ENCODE results near the gene RXFP2.

Gene RXFP2

GRCh38 chr13:31797154-31797775, 57.9 kb downstream of the RXFP2 start:
- Histone ChIP-seq H3K4me3 (ENCODE audit: low read length) (no peak overlapping the region), H3K9me3 (ENCODE audit: insufficient read depth, low read depth, low read length) (no peaks in the 10 kb centered on the region), H3K36me3 (ENCODE audit: insufficient read depth, low read length) (no peaks in the 10 kb centered on the region), H3K27ac (ENCODE audit: low read depth, low read length) (no peak overlapping the region), H3K4me1 (ENCODE audit: insufficient read depth, low read length) (no peaks in the 10 kb centered on the region), H3K27me3 (ENCODE audit: insufficient read depth, low read length) (no peaks in the 10 kb centered on the region), H3K9ac (ENCODE audit: low read depth, low read length) (no peak overlapping the region)
- 53% methylated on average over 4 of the region's 7 CpGs for WGBS

- H3K9me3 ChIP-seq (ENCODE audit: insufficient read depth, low read depth, low read length): no peaks in the 10 kb centered on the region
- no peaks in the 10 kb centered on the region for H3K4me1 ChIP-seq (ENCODE audit: insufficient read depth, low read length)
- 89% methylated on average over 4 of the region's 4 CpGs for WGBS
- H3K27ac ChIP-seq (ENCODE audit: low read depth, low read length): no peak overlapping the region
- H3K27me3 ChIP-seq (ENCODE audit: insufficient read depth, low read length): no peaks in the 10 kb centered on the region
- no peak overlapping the region for H3K9ac ChIP-seq (ENCODE audit: low read depth, low read length)
- no peaks in the 10 kb centered on the region for H3K36me3 ChIP-seq (ENCODE audit: insufficient read depth, low read length)
- H3K4me3 ChIP-seq (ENCODE audit: low read length): no peak overlapping the region
These were observed 58.9 kb downstream of the RXFP2 start for GRCh38 chr13:31798189-31798588.

- no peak overlapping the region for H3K27ac ChIP-seq (ENCODE audit: low read depth, low read length)
- no peak overlapping the region for H3K4me3 ChIP-seq (ENCODE audit: low read length)
- 97% methylated on average over 6 of the region's 6 CpGs for WGBS
- H3K36me3 ChIP-seq (ENCODE audit: insufficient read depth, low read length): no peaks in the 10 kb centered on the region
- H3K9ac ChIP-seq (ENCODE audit: low read depth, low read length): no peak overlapping the region
- H3K4me1 ChIP-seq (ENCODE audit: insufficient read depth, low read length): no peaks in the 10 kb centered on the region
- no peaks in the 10 kb centered on the region for H3K27me3 ChIP-seq (ENCODE audit: insufficient read depth, low read length)
- H3K9me3 ChIP-seq (ENCODE audit: insufficient read depth, low read depth, low read length): no peaks in the 10 kb centered on the region
These were observed 61.8 kb downstream of the RXFP2 start for GRCh38 chr13:31801088-31801487.

DNA sequence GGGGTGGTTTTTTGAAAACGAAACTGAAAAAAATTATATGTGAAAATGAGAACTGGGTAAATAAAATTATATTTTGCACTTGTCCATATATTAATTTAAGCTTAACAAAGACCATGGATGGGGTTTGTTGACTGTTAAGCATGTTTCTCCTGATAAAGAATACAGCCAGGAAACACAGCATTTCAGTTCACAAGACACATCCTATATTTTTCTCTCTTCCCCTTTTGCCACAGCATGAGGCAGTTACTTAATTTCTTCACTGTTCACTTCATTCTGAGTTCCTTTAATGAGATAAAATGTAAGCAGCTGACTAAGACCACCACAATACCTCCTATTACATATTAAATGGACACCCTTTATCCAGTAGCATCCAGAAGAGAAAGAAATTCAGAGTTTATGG, 64.0 kb downstream of the RXFP2 start:
- no peaks in the 10 kb centered on the region for H3K9me3 ChIP-seq (ENCODE audit: insufficient read depth, low read depth, low read length)
- WGBS: 83% methylated on average over 1 of the region's 1 CpG
- no peaks in the 10 kb centered on the region for H3K4me1 ChIP-seq (ENCODE audit: insufficient read depth, low read length)
- H3K4me3 ChIP-seq (ENCODE audit: low read length): no peak overlapping the region
- no peak overlapping the region for H3K27ac ChIP-seq (ENCODE audit: low read depth, low read length)
- no peaks in the 10 kb centered on the region for H3K36me3 ChIP-seq (ENCODE audit: insufficient read depth, low read length)
- H3K27me3 ChIP-seq (ENCODE audit: insufficient read depth, low read length): no peaks in the 10 kb centered on the region
- H3K9ac ChIP-seq (ENCODE audit: low read depth, low read length): no peak overlapping the region

- Histone ChIP-seq H3K27ac (ENCODE audit: low read depth, low read length) (no peak overlapping the region), H3K9ac (ENCODE audit: low read depth, low read length) (no peak overlapping the region), H3K36me3 (ENCODE audit: insufficient read depth, low read length) (no peaks in the 10 kb centered on the region), H3K4me1 (ENCODE audit: insufficient read depth, low read length) (no peaks in the 10 kb centered on the region), H3K9me3 (ENCODE audit: insufficient read depth, low read depth, low read length) (peaks cover 11% of the 10 kb centered on the region), H3K27me3 (ENCODE audit: insufficient read depth, low read length) (no peaks in the 10 kb centered on the region), H3K4me3 (ENCODE audit: low read length) (no peak overlapping the region)
- WGBS: 83% methylated on average over 2 of the region's 4 CpGs
These were observed 66.5 kb downstream of the RXFP2 start for GRCh38 chr13:31805841-31806240.

- H3K27ac ChIP-seq (ENCODE audit: low read depth, low read length): no peak overlapping the region
- 93% methylated on average over 2 of the region's 2 CpGs for WGBS
These were observed 67.8 kb downstream of the RXFP2 start for GRCh38 chr13:31807090-31807541.

GRCh38 chr13:31814536-31814935, 75.2 kb downstream of the RXFP2 start:
- H3K4me3 ChIP-seq (ENCODE audit: low read length): no peak overlapping the region
- H3K9me3 ChIP-seq (ENCODE audit: insufficient read depth, low read depth, low read length): peaks cover 32% of the 10 kb centered on the region
- WGBS: 92% methylated on average over 5 of the region's 5 CpGs
- no peak overlapping the region for H3K27ac ChIP-seq (ENCODE audit: low read depth, low read length)
- no peaks in the 10 kb centered on the region for H3K4me1 ChIP-seq (ENCODE audit: insufficient read depth, low read length)
- H3K36me3 ChIP-seq (ENCODE audit: insufficient read depth, low read length): no peaks in the 10 kb centered on the region
- no peaks in the 10 kb centered on the region for H3K27me3 ChIP-seq (ENCODE audit: insufficient read depth, low read length)
- no peak overlapping the region for H3K9ac ChIP-seq (ENCODE audit: low read depth, low read length)

More at GRCh38 chr13:31807090-31807541, 67.8 kb downstream of the RXFP2 start:
- Histone ChIP-seq H3K4me3 (ENCODE audit: low read length) (no peak overlapping the region), H3K4me1 (ENCODE audit: insufficient read depth, low read length) (no peaks in the 10 kb centered on the region), H3K9ac (ENCODE audit: low read depth, low read length) (no peak overlapping the region), H3K36me3 (ENCODE audit: insufficient read depth, low read length) (no peaks in the 10 kb centered on the region), H3K27me3 (ENCODE audit: insufficient read depth, low read length) (no peaks in the 10 kb centered on the region), H3K9me3 (ENCODE audit: insufficient read depth, low read depth, low read length) (peaks cover 17% of the 10 kb centered on the region)

- Histone ChIP-seq H3K36me3 (ENCODE audit: insufficient read depth, low read length) (no peaks in the 10 kb centered on the region), H3K9me3 (ENCODE audit: insufficient read depth, low read depth, low read length) (peaks cover 23% of the 10 kb centered on the region), H3K27me3 (ENCODE audit: insufficient read depth, low read length) (no peaks in the 10 kb centered on the region), H3K4me1 (ENCODE audit: insufficient read depth, low read length) (no peaks in the 10 kb centered on the region), H3K27ac (ENCODE audit: low read depth, low read length) (no peak overlapping the region), H3K4me3 (ENCODE audit: low read length) (no peak overlapping the region), H3K9ac (ENCODE audit: low read depth, low read length) (no peak overlapping the region)
- WGBS: no CpG with 5 or more reads among the region's 1 CpG
These were observed 76.2 kb downstream of the RXFP2 start for GRCh38 chr13:31815361-31816144.

- H3K9me3 ChIP-seq (ENCODE audit: insufficient read depth, low read depth, low read length): peaks cover 15% of the 10 kb centered on the region; the same call in 1 of the 2 replicates
- no peaks in the 10 kb centered on the region for H3K27me3 ChIP-seq (ENCODE audit: insufficient read depth, low read length)
These were observed 78.9 kb downstream of the RXFP2 start for GRCh38 chr13:31818236-31818635.

GRCh38 chr13:31824705-31825517, 85.6 kb downstream of the RXFP2 start:
- Histone ChIP-seq H3K4me3 (ENCODE audit: low read length) (no peak overlapping the region), H3K27ac (ENCODE audit: low read depth, low read length) (peak overlapping the region; percentile 43; the same call in 1 of the 2 replicates), H3K36me3 (ENCODE audit: insufficient read depth, low read length) (no peaks in the 10 kb centered on the region), H3K9ac (ENCODE audit: low read depth, low read length) (no peak overlapping the region), H3K9me3 (ENCODE audit: insufficient read depth, low read depth, low read length) (no peaks in the 10 kb centered on the region), H3K4me1 (ENCODE audit: insufficient read depth, low read length) (peaks cover 14% of the 10 kb centered on the region; the same call in 1 of the 2 replicates), H3K27me3 (ENCODE audit: insufficient read depth, low read length) (no peaks in the 10 kb centered on the region)
- 85% methylated on average over 3 of the region's 3 CpGs for WGBS

More at GRCh38 chr13:31818236-31818635, 78.9 kb downstream of the RXFP2 start:
- no peak overlapping the region for H3K27ac ChIP-seq (ENCODE audit: low read depth, low read length)
- H3K4me3 ChIP-seq (ENCODE audit: low read length): no peak overlapping the region
- H3K9ac ChIP-seq (ENCODE audit: low read depth, low read length): no peak overlapping the region
- no peaks in the 10 kb centered on the region for H3K4me1 ChIP-seq (ENCODE audit: insufficient read depth, low read length)
- H3K36me3 ChIP-seq (ENCODE audit: insufficient read depth, low read length): no peaks in the 10 kb centered on the region

GRCh38 chr13:31826521-31826920, 87.2 kb downstream of the RXFP2 start:
- WGBS: 81% methylated on average over 4 of the region's 4 CpGs
- Histone ChIP-seq H3K4me1 (ENCODE audit: insufficient read depth, low read length) (peaks cover 14% of the 10 kb centered on the region; the same call in 1 of the 2 replicates), H3K4me3 (ENCODE audit: low read length) (no peak overlapping the region), H3K27me3 (ENCODE audit: insufficient read depth, low read length) (no peaks in the 10 kb centered on the region), H3K9ac (ENCODE audit: low read depth, low read length) (no peak overlapping the region), H3K9me3 (ENCODE audit: insufficient read depth, low read depth, low read length) (no peaks in the 10 kb centered on the region), H3K36me3 (ENCODE audit: insufficient read depth, low read length) (no peaks in the 10 kb centered on the region), H3K27ac (ENCODE audit: low read depth, low read length) (no peak overlapping the region)

All from HUES64 (cell line).